ENCODE data around the gene ARL5C.

ARL5C gene

GRCh38 chr17:39193346-39193745 lies 27.4 kb upstream of the ARL5C start (continued):
- TF ChIP-seq TSHZ2 (CRISPR knock-in tag; IDR thresholded peaks at IDR 0.05) = no peak
- no peak for TF ChIP-seq RARB (CRISPR knock-in tag; IDR thresholded peaks at IDR 0.05)
- no peak for TF ChIP-seq CSRNP3 (CRISPR knock-in tag; IDR thresholded peaks at IDR 0.05)

GRCh38 chr17:39192901-39193300 lies 26.9 kb upstream of the ARL5C start:
- ATAC-seq = no peak
- TF ChIP-seq BACH2 (CRISPR knock-in tag; IDR thresholded peaks at IDR 0.05; ENCODE audit: borderline replicate concordance) = no peak
- TF ChIP-seq ZNF8 (CRISPR knock-in tag; IDR thresholded peaks at IDR 0.05) = no peak
- TF ChIP-seq POU6F1 (CRISPR knock-in tag; IDR thresholded peaks at IDR 0.05; ENCODE audit: borderline replicate concordance, low read depth) = no peak
- TF ChIP-seq ZFP3 (CRISPR knock-in tag; IDR thresholded peaks at IDR 0.05) = no peak
- no peak for TF ChIP-seq ESRRG (CRISPR knock-in tag; IDR thresholded peaks at IDR 0.05)
- no peak for TF ChIP-seq OSR1 (CRISPR knock-in tag; IDR thresholded peaks at IDR 0.05)
- TF ChIP-seq CREB5 (CRISPR knock-in tag; IDR thresholded peaks at IDR 0.05; ENCODE audit: low read depth) = no peak
- TF ChIP-seq ARNTL (CRISPR knock-in tag; IDR thresholded peaks at IDR 0.05; ENCODE audit: borderline replicate concordance, low read depth) = no peak

GRCh38 chr17:39191750-39192510 lies 26.0 kb upstream of the ARL5C start:
- no peak for ATAC-seq
- no peak for TF ChIP-seq PATZ1 (CRISPR knock-in tag; IDR thresholded peaks at IDR 0.05; ENCODE audit: borderline replicate concordance)
- TF ChIP-seq CSDC2 (CRISPR knock-in tag; IDR thresholded peaks at IDR 0.05) = no peak
- TF ChIP-seq TSHZ2 (CRISPR knock-in tag; IDR thresholded peaks at IDR 0.05) = no peak
- no peak for TF ChIP-seq ESRRG (CRISPR knock-in tag; IDR thresholded peaks at IDR 0.05)
- no peak for TF ChIP-seq ARNTL (CRISPR knock-in tag; IDR thresholded peaks at IDR 0.05; ENCODE audit: borderline replicate concordance, low read depth)
- TF ChIP-seq BACH2 (CRISPR knock-in tag; IDR thresholded peaks at IDR 0.05; ENCODE audit: borderline replicate concordance) = no peak
- TF ChIP-seq SNAI2 (CRISPR knock-in tag; IDR thresholded peaks at IDR 0.05) = no peak
- TF ChIP-seq PPARA (CRISPR knock-in tag; IDR thresholded peaks at IDR 0.05; ENCODE audit: borderline replicate concordance) = no peak
- no peak for TF ChIP-seq RARB (CRISPR knock-in tag; IDR thresholded peaks at IDR 0.05)
- no peak for TF ChIP-seq ZNF8 (CRISPR knock-in tag; IDR thresholded peaks at IDR 0.05)
- TF ChIP-seq TOX (CRISPR knock-in tag; IDR thresholded peaks at IDR 0.05; ENCODE audit: borderline replicate concordance) = no peak
- TF ChIP-seq ZC3H10 (CRISPR knock-in tag; IDR thresholded peaks at IDR 0.05) = no peak
- TF ChIP-seq TCF4 (CRISPR knock-in tag; IDR thresholded peaks at IDR 0.05; ENCODE audit: borderline replicate concordance) = no peak
- no peak for TF ChIP-seq ZNF70 (CRISPR knock-in tag; IDR thresholded peaks at IDR 0.05)
- TF ChIP-seq ZFP3 (CRISPR knock-in tag; IDR thresholded peaks at IDR 0.05) = no peak
- TF ChIP-seq POU6F1 (CRISPR knock-in tag; IDR thresholded peaks at IDR 0.05; ENCODE audit: borderline replicate concordance, low read depth) = no peak
- TF ChIP-seq CSRNP3 (CRISPR knock-in tag; IDR thresholded peaks at IDR 0.05) = no peak
- TF ChIP-seq ISL1 (CRISPR knock-in tag; IDR thresholded peaks at IDR 0.05) = no peak
- no peak for TF ChIP-seq OSR1 (CRISPR knock-in tag; IDR thresholded peaks at IDR 0.05)
- no peak for TF ChIP-seq ZFP30 (CRISPR knock-in tag; IDR thresholded peaks at IDR 0.05)
